Measurements from ENCODE around the gene ADGRG6.
"Not testable (repeated sequence)": the region's sequence is repeated elsewhere in the genome, so short reads cannot be mapped to it uniquely, and the experiment has no call there.

Gene ADGRG6

GRCh38 chr6:142301651-142302391, at the start of gene ADGRG6:
Gene ADGRG6 (plus strand): TSS chr6:142302007. CDS start chr6:142302330, 323 bp downstream.
- peak; percentile 80 for DNase-seq (ENCODE audit: low spot score)

GRCh38 chr6:142254513-142254912, 47.3 kb upstream of the ADGRG6 start:
- DNase-seq (ENCODE audit: low spot score) = no peak

DNA sequence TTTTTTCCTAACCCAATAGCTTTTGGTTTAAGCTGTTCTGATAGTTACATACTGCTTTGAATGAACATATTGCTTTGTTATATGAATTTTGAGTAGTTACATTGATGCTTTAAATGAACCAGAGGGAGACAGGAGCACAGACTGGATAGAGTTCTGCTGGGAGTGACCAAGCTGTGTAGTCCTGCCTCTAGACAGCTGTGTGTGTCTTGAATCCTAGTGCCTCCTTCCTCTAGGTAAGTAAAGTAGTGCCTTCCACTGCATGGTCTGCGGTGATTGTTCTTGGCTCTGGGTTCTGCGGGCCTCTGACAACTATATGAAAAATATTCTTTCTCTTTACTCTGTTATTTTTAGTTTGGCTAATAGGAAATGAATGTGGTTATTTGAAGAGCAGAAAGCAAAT, 46.0 kb upstream of the ADGRG6 start:
- DNase-seq (ENCODE audit: low spot score) = no peak

- DNase-seq (ENCODE audit: low spot score) = no peak
Observed at GRCh38 chr6:142258305-142258704, 43.5 kb upstream of the ADGRG6 start.

GRCh38 chr6:142258757-142259156, 43.0 kb upstream of the ADGRG6 start:
- DNase-seq (ENCODE audit: low spot score) = no peak

DNA sequence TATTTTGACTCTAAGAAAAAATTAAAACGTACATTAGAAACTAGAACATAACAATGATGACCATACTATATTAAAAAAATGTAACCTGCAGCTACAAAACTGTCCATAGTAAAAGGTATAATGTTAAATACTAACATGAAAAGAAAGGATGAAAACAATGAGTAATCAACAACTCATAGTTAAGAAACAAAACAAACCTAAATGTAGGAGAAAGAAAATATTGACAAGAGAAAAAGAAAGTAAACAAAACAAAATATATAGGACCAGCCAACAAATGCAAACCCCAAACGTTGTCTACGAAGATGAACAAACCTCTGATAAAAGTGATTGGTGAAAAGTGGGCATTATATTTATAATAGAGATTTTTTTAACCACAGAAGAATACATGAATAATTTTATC, 41.1 kb upstream of the ADGRG6 start:
- no peak for DNase-seq (ENCODE audit: low spot score)

DNA sequence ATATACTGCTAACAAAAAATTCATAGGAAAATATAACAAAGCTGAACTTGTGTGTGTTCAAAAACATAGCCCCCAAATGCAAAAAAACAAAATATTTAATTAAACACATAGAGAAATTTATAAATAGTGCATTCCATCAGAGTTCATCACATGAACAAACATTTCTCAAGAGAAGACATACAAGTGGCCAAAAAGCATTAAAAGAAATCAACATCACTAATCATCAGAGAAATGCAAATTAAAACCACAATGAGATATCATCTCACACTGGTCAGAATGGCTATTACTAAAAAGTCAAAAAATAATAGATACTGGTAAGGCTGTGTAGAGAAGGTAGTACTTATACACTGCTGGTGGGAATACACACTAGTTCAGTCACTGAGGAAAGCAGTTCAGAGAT, 39.6 kb upstream of the ADGRG6 start:
- DNase-seq (ENCODE audit: low spot score) = no peak

- peak; percentile 20 for DNase-seq (ENCODE audit: low spot score)
Observed at GRCh38 chr6:142265476-142265875, 36.3 kb upstream of the ADGRG6 start.

DNA sequence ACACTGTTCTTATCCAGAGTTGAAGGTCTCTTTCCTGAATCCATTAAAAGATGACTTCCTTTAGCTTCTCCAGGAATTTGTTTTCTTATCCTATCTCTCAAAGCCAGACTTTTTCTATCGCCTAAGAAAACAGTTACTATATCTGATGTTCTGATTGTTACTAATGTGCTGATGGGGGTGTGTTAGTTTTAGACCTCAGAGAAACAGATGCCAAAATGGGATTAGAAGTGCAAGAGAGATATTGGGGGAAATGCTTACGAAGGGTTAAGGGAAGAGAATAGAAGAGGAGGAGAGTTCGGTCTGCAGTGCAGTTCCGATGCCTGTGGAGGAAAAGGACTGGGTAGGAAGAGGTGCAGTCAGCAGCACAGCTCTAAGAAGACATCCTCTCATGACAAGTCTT, 35.7 kb upstream of the ADGRG6 start:
- no peak for DNase-seq (ENCODE audit: low spot score)

DNA sequence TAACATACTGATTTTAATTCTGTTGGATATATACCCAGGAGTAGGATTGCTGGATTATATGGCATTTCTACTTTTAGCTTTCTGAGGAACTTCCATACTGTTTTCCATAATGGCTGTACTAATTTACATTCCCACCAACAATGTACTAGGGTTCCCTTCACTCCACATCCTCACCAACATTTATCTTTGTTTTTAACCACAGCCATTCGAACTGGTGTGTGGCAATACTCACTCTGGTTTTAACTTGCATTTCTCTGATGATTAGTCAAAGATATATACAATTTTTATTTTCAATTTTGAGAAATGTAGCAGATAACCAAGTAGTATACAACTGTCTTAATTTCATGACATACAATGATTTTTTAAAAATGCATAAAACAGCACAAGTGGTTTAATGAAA, 30.3 kb upstream of the ADGRG6 start:
- DNase-seq (ENCODE audit: low spot score) = no peak

DNA sequence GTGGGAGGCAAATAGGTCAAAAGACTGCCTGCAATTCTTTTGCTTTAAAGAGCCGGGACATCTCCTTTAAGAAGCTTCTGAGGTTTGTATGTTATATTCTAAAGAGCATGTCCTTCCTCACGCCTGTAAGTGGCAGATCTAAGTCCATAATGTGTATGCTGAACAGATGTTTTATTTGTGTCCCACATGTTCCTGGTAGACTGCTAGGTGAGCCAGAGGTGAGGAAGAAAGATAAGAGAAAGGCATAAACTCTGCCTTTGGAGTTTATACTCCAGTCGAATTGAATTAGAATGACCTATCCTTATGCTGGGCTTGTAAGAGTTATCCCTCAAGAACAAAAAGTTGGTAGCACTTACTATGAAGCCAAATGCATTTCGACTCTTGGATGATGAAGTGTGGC, 27.2 kb upstream of the ADGRG6 start:
- no peak for DNase-seq (ENCODE audit: low spot score)

- DNase-seq (ENCODE audit: low spot score) = no peak
Observed at GRCh38 chr6:142275236-142276006, 26.4 kb upstream of the ADGRG6 start.

DNA sequence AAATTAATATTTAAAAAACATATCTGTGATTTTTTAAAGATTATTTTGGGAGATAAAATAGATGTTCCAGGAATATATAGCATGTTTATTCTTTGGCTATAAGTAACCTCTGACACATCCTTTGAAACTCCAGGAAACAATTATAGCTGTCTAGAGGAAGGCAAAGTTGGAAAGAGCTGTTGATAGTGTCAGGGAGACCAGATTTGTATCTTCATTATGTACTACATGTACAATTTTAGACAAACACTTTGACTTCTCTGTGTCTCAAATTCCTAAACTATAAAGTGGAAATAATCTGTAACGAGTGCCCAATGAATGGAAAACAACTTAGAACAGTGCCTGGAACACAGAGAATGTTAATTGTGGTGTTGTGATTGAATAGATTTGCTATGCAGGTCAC, 25.6 kb upstream of the ADGRG6 start:
- DNase-seq (ENCODE audit: low spot score) = no peak

- DNase-seq (ENCODE audit: low spot score) = no peak
Observed at GRCh38 chr6:142279350-142280180, 22.2 kb upstream of the ADGRG6 start.

- DNase-seq (ENCODE audit: low spot score) = no peak
Observed at GRCh38 chr6:142280265-142280664, 21.5 kb upstream of the ADGRG6 start.

DNA sequence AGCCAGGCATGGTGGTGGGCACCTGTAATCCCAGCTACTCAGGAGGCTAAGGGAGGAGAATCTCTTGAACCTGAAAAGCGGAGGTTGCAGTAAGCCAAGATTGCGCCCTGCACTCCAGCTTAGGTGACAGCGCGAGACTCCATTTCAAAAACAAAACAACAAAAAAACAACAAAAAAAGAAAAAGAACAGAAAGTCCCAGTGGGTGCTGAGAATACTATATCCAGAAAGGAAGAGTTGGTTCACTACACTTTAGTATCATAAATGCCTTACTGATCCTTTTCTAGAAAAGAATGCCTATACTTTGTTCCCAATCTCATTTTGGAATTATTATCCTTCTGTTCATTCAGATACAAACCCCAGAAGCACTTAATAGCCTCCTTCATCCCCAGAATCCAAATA, 20.9 kb upstream of the ADGRG6 start:
- DNase-seq (ENCODE audit: low spot score) = no peak

DNA sequence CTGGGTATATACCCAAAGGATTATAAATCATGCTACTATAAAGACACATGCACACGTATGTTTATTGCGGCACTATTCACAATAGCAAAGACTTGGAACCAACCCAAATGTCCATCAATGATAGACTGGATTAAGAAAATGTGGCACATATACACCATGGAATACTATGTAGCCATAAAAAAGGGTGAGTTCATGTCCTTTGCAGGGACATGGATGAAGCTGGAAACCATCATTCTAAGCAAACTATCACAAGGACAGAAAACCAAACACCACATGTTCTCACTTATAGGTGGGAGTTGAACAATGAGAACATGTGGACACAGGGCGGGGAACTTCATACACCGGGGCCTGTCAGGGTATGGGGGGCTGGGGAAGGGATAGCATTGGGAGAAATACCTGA, 18.7 kb upstream of the ADGRG6 start:
- not testable (repeated sequence) for DNase-seq (ENCODE audit: low spot score)

DNA sequence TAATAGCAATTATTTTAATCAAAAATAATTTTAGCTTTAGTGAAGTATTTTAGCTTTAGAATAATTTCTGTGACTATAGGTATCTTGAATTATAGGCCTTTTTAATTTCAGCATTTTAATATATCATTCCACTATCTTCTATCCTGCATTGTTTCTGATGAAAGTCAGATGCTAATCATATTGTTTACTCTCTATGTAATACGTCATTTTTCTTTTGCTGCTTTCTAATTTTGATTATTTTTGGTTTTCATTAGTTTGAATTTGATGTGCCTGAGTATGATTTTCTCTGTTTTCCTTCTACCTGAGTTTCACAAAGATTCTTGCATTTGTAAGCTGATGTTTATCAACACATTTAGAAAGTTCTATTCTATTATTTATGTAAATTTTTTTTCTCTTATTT, 17.4 kb upstream of the ADGRG6 start:
- no peak for DNase-seq (ENCODE audit: low spot score)

DNA sequence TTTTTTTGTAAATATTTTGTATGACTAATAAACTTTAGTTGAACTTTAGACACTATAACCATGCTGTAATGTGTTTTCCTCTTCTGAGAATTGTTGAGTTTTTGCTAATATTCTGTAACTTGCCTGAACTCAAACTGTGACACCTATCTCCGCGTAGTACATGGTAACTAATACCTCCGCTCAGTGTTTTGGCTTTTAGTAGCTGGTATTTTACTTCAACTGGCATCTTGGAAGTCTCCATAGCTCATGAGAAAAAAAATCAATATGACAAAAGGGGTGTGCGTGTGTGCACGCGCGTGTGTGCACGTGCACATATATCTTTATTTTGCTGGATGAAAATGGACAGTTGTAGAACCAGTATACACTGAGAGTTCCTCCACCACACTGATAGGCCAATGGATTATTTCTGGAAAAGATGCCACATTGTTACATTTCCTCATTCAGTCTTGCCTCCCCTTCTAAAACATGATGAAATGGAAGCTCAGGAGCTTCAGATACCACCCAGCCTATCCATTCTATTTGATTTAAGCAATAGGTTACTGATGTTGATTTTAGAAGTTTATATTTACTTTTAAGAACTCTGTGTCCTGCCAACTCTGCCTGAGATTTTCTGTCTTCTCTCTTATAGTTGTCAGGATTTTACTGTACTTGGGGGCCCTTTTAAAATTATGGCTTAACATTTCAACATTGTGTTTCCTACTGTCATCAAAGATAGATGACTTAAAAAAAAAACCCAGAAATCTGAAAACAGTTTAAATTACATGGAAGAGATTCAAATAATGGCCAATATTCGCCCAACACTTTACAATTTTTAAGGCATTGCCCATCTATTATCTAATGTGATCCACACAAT, 16.3 kb upstream of the ADGRG6 start:
- no peak for DNase-seq (ENCODE audit: low spot score)

DNA sequence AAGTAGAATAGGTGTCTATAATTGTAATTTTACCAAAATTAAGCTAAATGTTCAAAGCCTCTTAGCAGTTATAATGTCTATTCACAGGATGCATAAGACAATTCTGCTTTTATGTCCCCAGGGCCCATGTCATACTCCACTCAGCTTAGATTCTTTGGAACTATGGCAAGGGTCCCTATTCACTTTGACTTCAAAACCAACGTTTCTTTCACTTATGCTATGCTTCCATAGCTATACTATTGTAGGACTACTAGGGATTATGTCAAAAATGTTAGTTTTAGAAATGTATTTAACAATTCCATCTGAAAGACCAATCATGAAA, 15.8 kb upstream of the ADGRG6 start:
- DNase-seq (ENCODE audit: low spot score) = no peak

- DNase-seq (ENCODE audit: low spot score) = no peak
Observed at GRCh38 chr6:142289687-142290086, 12.1 kb upstream of the ADGRG6 start.

DNA sequence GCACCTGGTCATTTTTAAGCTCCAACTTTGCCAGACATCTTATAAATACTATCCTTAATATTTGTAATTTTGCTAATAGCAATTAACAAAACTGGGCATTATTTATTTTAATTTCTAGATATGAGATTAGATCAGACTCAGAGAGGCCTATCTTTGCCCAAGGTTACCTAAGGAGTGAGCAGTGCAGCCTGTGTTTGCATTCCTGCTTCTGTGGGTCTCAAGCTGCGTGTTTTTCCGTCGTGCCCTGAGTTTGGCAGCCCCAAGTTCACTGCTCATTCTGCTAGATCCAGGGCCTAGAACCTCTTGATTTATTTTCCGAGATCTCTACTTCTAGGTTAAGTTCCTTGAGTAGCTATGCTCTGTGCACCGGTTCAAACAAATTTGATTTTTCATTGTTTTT, 11.0 kb upstream of the ADGRG6 start:
- DNase-seq (ENCODE audit: low spot score) = no peak
